Trophoblast cell (in vitro differentiated cells and primary cell): Measurements from ENCODE around the gene FNDC3B.

Experiments
- DNase-seq, 2 donors: peaks; one replicate each; pipeline ENCODE4 v3.0.0-alpha.2; 2016
- H2AFZ ChIP-seq: 2 replicates; pipeline ENCODE4 v1.6.1; 2013; ENCODE audit warnings: low read length, moderate library complexity, mild to moderate bottlenecking; ENCODE audit not compliant: insufficient read depth, poor library complexity
- H2AK5ac ChIP-seq: 2 replicates; pipeline ENCODE4 v1.6.1; 2013; ENCODE audit warnings: mild to moderate bottlenecking, low read length
- H2BK120ac ChIP-seq: 2 replicates; pipeline ENCODE4 v1.6.1; 2013; ENCODE audit warnings: low read length, mild to moderate bottlenecking, moderate library complexity; ENCODE audit not compliant: insufficient read depth, poor library complexity
- H2BK12ac ChIP-seq: 2 replicates; pipeline ENCODE4 v1.6.1; 2013; ENCODE audit warnings: mild to moderate bottlenecking, low read length, moderate library complexity
- H2BK5ac ChIP-seq: 2 replicates; pipeline ENCODE4 v1.6.1; 2013; ENCODE audit warnings: low read length, low read depth, moderate library complexity, mild to moderate bottlenecking; ENCODE audit not compliant: poor library complexity
- H3K14ac ChIP-seq: 2 replicates; pipeline ENCODE4 v1.6.1; 2013; ENCODE audit warnings: mild to moderate bottlenecking, low read length
- H3K18ac ChIP-seq: 2 replicates; pipeline ENCODE4 v1.6.1; 2013; ENCODE audit warnings: mild to moderate bottlenecking, low read length
- H3K23ac ChIP-seq: 2 replicates; pipeline ENCODE4 v1.6.1; 2013; ENCODE audit warnings: low read length
- H3K27ac ChIP-seq: 2 replicates; pipeline ENCODE4 v1.5.1; 2013; ENCODE audit warnings: low read depth, mild to moderate bottlenecking, inconsistent platforms, low read length, moderate library complexity
- H3K27me3 ChIP-seq: 2 replicates; pipeline ENCODE4 v1.6.1; 2013; ENCODE audit warnings: inconsistent platforms, mild to moderate bottlenecking, low read length, moderate library complexity; ENCODE audit not compliant: insufficient read depth
- H3K36me3 ChIP-seq, 2 experiments: 1 replicate in 1 of 2; 2 replicates in 1 of 2; pipeline ENCODE4 v1.6.1; 2013; ENCODE audit warnings: low read length in 2 of 2, mild to moderate bottlenecking in 2 of 2, moderate library complexity in 1 of 2; ENCODE audit not compliant: insufficient read depth in 2 of 2, control insufficient read depth in 1 of 2
- H3K4ac ChIP-seq: 2 replicates; pipeline ENCODE4 v1.6.1; 2013; ENCODE audit warnings: low read depth, mild to moderate bottlenecking, low read length, moderate library complexity
- H3K4me1 ChIP-seq, 2 experiments: 1 replicate in 1 of 2; 2 replicates in 1 of 2; pipeline ENCODE4 v1.6.1; 2013; ENCODE audit warnings: low read length in 2 of 2, mild to moderate bottlenecking in 2 of 2, moderate library complexity in 1 of 2; ENCODE audit not compliant: insufficient read depth in 2 of 2, control insufficient read depth in 1 of 2
- H3K4me2 ChIP-seq: 2 replicates; pipeline ENCODE4 v1.6.1; 2013; ENCODE audit warnings: inconsistent platforms, mild to moderate bottlenecking, low read length, moderate library complexity
- H3K4me3 ChIP-seq: 2 replicates; pipeline ENCODE4 v1.5.1; 2013; ENCODE audit warnings: mild to moderate bottlenecking, low read depth, low read length, inconsistent platforms
- H3K79me1 ChIP-seq: one replicate; pipeline ENCODE4 v1.6.1; 2013; ENCODE audit warnings: low read length
- H3K79me2 ChIP-seq: 2 replicates; pipeline ENCODE4 v1.6.1; 2013; ENCODE audit warnings: low read length, mild to moderate bottlenecking; ENCODE audit not compliant: control insufficient read depth, insufficient read depth, poor library complexity
- H3K9ac ChIP-seq: 2 replicates; pipeline ENCODE4 v1.6.1; 2013; ENCODE audit warnings: mild to moderate bottlenecking, low read length
- H3K9me3 ChIP-seq: 2 replicates; pipeline ENCODE4 v1.6.1; 2013; ENCODE audit warnings: low read depth, mild to moderate bottlenecking, control low read depth, inconsistent platforms, low read length; ENCODE audit not compliant: insufficient read depth
- H4K12ac ChIP-seq: 2 replicates; pipeline ENCODE4 v1.6.1; 2013; ENCODE audit warnings: low read depth, mild to moderate bottlenecking, low read length, moderate library complexity
- H4K8ac ChIP-seq: 2 replicates; pipeline ENCODE4 v1.6.1; 2013; ENCODE audit warnings: low read depth, mild to moderate bottlenecking, low read length, moderate library complexity
- H4K91ac ChIP-seq: one replicate; pipeline ENCODE4 v1.6.1; 2013; ENCODE audit warnings: low read depth, mild to moderate bottlenecking, low read length, moderate library complexity
- WGBS: extraction: QIAGEN DNeasy Blood & Tissue Kit; methylation state at CpG from one replicate; pipeline ENCODE4 v1.1.7; 2013; ENCODE audit warnings: missing lambda C conversion rate; ENCODE audit not compliant: insufficient read length, insufficient coverage; ENCODE audit errors: extremely low coverage; 5-methylcytosine and 5-hydroxymethylcytosine counted together

Gene FNDC3B

DNA sequence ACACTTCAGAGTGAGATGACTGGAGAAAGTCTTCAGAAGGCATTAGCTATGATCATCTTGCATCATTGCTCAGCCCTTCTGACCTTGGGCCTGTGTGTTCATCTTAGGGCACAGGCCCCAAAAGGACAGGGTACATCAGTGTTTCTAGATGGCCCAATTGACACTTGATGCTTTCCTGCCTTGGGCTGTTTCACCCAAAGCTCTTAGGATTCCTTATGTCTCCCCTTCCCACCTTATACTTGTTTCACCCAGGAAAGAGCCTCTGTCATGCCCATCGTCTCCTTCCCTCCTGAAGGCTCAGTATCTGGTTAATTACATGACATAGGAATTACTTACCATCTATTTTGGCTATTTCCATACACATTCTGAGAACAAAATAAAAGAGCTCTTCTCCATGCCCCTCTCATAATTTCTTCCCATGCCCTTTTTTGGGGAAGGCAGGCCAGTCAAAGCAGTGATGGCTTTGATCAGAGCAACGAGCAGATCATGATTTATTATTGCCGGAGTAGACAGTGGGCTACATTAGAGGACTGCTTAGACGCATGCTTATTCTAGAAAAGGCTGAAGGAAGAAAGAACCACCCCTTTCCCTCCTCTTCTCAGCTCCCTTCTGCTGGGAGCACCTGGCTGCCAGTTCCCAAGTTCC is 335.9 kb downstream of the FNDC3B start:
- Histone ChIP-seq H3K4me3 (no peak overlapping the region), H2BK12ac (no peak overlapping the region), H3K27ac (no peak overlapping the region), H3K9ac (no peak overlapping the region), H2AFZ (no peak overlapping the region), H2BK5ac (no peak overlapping the region), H3K4me2 (no peak overlapping the region), H3K4ac (no peak overlapping the region), H3K14ac (no peak overlapping the region), H4K8ac (no peak overlapping the region), H3K4me1 (no peaks in the 10 kb centered on the region), H4K12ac (no peak overlapping the region), H2BK120ac (no peak overlapping the region), H3K23ac (no peak overlapping the region), H3K36me3 (peaks cover 18 to 39% of the 10 kb centered on the region in 2 experiments), H3K27me3 (no peaks in the 10 kb centered on the region), H3K9me3 (no peaks in the 10 kb centered on the region), H2AK5ac (no peak overlapping the region), H3K79me2 (no peaks in the 10 kb centered on the region), H3K79me1 (no peaks in the 10 kb centered on the region), H4K91ac (no peak overlapping the region), H3K18ac (no peak overlapping the region)
- WGBS: no CpG with 5 or more reads among the region's 4 CpGs
- DNase-seq: no peak

DNA sequence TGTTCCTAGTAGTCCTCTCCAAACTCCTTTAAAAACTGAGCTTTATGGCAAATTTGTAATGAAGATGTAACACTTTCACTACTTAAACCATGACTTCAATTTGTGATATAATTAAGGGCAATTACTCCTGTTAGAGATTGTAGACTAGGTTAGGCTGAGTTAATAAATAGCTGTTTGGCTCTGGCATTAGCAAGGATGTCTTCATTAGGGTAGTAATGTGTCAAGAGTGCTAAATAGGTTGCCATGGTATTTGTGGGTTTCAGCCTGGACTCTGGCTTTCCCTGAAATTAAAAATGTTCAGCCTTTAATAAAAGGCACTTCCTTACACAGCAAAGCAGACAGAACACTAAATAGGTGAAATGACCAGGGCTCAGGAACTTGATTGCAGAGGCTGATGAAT is 337.0 kb downstream of the FNDC3B start:
- no peak overlapping the region for H4K8ac ChIP-seq
- no peak for DNase-seq
- peaks cover 18 to 41% of the 10 kb centered on the region in 2 experiments for H3K36me3 ChIP-seq
- no peak overlapping the region for H3K9ac ChIP-seq
- H3K23ac ChIP-seq: no peak overlapping the region
- H2AK5ac ChIP-seq: no peak overlapping the region
- H3K4me3 ChIP-seq: no peak overlapping the region
- H4K91ac ChIP-seq: no peak overlapping the region
- no peak overlapping the region for H2BK12ac ChIP-seq
- H2AFZ ChIP-seq: no peak overlapping the region
- H3K14ac ChIP-seq: no peak overlapping the region
- H3K79me2 ChIP-seq: no peaks in the 10 kb centered on the region
- no peaks in the 10 kb centered on the region for H3K79me1 ChIP-seq
- no peak overlapping the region for H2BK5ac ChIP-seq
- H3K4me1 ChIP-seq: no peaks in the 10 kb centered on the region
- H3K4me2 ChIP-seq: no peak overlapping the region
- no peak overlapping the region for H3K27ac ChIP-seq
- H3K27me3 ChIP-seq: no peaks in the 10 kb centered on the region
- no peak overlapping the region for H2BK120ac ChIP-seq
- no peak overlapping the region for H3K4ac ChIP-seq
- no peaks in the 10 kb centered on the region for H3K9me3 ChIP-seq
- H4K12ac ChIP-seq: no peak overlapping the region
- no peak overlapping the region for H3K18ac ChIP-seq

DNA sequence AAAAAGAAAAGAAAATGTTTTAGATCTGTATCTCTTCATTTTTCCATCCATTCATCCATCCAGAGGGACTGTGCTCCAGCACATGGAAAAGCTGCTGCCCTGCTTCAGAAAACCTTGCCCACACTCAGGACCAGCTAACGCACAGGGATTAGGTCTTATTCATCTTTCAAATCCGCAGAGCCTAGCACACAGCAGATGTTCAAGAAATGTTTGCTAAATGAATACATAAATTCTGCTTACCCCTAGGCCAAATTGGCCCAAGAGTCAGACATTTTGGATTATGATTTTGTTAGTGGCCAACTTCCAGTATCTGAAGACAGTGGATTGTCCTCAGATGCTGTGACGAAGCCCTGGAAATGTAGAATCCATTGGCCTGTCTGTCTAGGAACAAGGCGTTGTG is 337.5 kb downstream of the FNDC3B start:
- no peak overlapping the region for H3K4ac ChIP-seq
- peaks cover 16 to 39% of the 10 kb centered on the region in 2 experiments for H3K36me3 ChIP-seq
- H3K79me2 ChIP-seq: no peaks in the 10 kb centered on the region
- H4K12ac ChIP-seq: no peak overlapping the region
- no peaks in the 10 kb centered on the region for H3K27me3 ChIP-seq
- DNase-seq: no peak
- no peak overlapping the region for H2AFZ ChIP-seq
- H3K23ac ChIP-seq: no peak overlapping the region
- H3K4me3 ChIP-seq: no peak overlapping the region
- no peak overlapping the region for H3K9ac ChIP-seq
- H4K8ac ChIP-seq: no peak overlapping the region
- H3K79me1 ChIP-seq: no peaks in the 10 kb centered on the region
- no CpG with 5 or more reads among the region's 4 CpGs for WGBS
- no peak overlapping the region for H3K27ac ChIP-seq
- H3K18ac ChIP-seq: no peak overlapping the region
- H4K91ac ChIP-seq: no peak overlapping the region
- H2AK5ac ChIP-seq: no peak overlapping the region
- no peak overlapping the region for H2BK12ac ChIP-seq
- no peak overlapping the region for H2BK120ac ChIP-seq
- no peaks in the 10 kb centered on the region for H3K4me1 ChIP-seq
- no peaks in the 10 kb centered on the region for H3K9me3 ChIP-seq
- no peak overlapping the region for H3K4me2 ChIP-seq
- no peak overlapping the region for H2BK5ac ChIP-seq
- H3K14ac ChIP-seq: no peak overlapping the region

DNA sequence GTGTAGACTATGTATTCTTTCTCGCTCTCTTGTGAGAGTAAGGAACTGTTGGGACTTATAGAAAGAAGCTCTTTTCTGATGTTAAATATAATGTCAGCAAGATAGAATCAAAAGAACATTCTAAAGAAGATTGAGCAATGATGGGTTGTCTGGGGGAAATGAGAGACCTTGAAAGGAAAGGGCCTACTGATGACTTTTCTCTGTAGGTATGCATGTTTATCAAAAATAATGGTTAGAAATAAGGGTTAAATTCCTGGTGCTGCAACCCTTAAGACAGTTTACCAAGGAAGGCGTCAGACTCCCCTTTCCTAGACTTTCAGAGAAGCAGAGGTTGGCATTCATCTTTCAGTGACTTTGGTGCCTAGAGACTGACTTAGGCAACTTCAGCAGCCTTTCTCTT is 339.1 kb downstream of the FNDC3B start:
- Histone ChIP-seq H3K4ac (no peak overlapping the region), H4K91ac (no peak overlapping the region), H3K14ac (no peak overlapping the region), H3K4me3 (no peak overlapping the region), H4K12ac (no peak overlapping the region), H3K36me3 (peaks cover 14 to 33% of the 10 kb centered on the region in 2 experiments), H3K4me1 (no peaks in the 10 kb centered on the region), H2BK120ac (no peak overlapping the region), H3K27ac (no peak overlapping the region), H3K4me2 (no peak overlapping the region), H3K79me2 (no peaks in the 10 kb centered on the region), H2AFZ (no peak overlapping the region), H3K9me3 (no peaks in the 10 kb centered on the region), H3K27me3 (no peaks in the 10 kb centered on the region), H3K23ac (no peak overlapping the region), H4K8ac (no peak overlapping the region), H3K79me1 (no peaks in the 10 kb centered on the region), H2AK5ac (no peak overlapping the region), H2BK5ac (no peak overlapping the region), H3K18ac (no peak overlapping the region), H3K9ac (no peak overlapping the region), H2BK12ac (no peak overlapping the region)
- WGBS: no CpG with 5 or more reads among the region's 2 CpGs
- DNase-seq: no peak
